HG03103 (cell line): ENCODE measurements around the gene KCNH2.

ENCODE experiments used
- ATAC-seq: cut with Tn5 transposase; IDR thresholded peaks from one replicate; pipeline ENCODE4 v1.9.1; 2021; ENCODE audit warnings: low read depth; ENCODE audit not compliant: unreplicated experiment

KCNH2 gene

GRCh38 chr7:150951181-150951520 lies 27.0 kb downstream of the KCNH2 start:
- ATAC-seq, result no peak

GRCh38 chr7:150950496-150951180 lies 27.5 kb downstream of the KCNH2 start:
- ATAC-seq, result no peak

- ATAC-seq, result no peak
Observed at GRCh38 chr7:150949971-150950491, 28.1 kb downstream of the KCNH2 start.

GRCh38 chr7:150949564-150949963 lies 28.6 kb downstream of the KCNH2 start:
- no peak for ATAC-seq

DNA sequence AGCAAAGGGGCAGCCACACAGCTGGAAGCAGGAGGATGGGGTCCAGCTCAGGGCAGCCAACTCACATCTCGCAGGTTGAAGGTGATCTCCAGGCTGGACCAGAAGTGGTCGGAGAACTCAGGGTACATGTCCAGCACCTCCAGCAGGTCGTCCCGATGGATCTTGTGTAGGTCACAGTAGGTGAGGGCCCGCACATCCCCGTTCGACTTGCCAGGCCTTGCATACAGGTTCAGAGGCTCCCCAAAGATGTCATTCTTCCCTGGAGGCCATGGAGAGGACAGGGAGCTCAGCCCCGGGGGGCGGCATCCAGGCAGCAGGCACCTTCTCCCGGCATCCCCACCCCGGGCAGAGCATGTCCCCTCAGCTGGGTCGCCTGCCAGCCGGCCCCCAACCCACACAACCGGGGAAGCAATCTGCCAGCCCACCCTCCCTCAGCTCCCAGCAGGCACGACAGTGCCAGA lies 29.3 kb downstream of the KCNH2 start:
- no peak for ATAC-seq

DNA sequence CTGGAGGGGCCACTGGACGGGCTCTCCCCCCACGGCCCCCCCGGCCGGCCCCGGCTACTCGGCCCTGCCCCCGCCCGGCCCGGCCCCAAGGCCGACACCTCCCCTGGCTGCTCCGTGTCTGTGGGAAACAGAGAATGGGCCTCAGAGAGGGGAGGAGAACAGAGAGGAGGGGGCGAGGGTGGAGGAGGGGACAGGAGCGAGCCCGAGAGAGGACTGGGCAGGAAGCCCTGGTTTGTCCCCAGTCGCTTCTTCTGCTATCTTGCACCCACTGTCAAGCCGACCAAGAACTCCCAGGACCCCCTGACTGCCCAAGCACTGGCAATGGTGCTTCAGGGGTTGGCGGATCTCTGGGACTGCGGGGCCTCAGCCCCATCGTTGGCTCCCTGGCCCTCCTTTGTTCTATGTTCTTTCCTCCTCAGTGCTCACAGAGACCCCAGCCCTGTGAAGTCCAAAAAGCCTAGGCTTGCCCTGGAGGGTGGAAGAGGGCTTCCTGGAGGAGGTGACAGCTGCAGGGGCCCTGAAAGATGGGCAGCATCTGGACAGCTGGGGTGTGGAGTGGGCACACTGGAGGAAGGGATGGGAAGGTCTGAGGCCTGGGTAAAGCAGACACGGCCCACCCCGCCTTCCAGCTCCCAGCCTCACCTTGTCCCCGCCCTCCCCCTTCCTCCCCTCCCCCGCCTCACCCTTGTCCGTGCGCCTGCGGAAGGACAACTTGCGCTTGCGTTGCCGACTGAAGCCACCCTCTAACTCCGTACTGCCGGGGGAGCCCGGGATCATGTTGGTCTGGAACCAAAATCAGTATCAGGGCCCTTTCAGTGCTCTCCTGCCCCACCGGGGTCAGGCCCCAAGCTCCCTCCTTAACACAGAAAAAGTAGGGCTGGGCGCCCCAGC lies 30.1 kb downstream of the KCNH2 start:
- ATAC-seq, result no peak

DNA sequence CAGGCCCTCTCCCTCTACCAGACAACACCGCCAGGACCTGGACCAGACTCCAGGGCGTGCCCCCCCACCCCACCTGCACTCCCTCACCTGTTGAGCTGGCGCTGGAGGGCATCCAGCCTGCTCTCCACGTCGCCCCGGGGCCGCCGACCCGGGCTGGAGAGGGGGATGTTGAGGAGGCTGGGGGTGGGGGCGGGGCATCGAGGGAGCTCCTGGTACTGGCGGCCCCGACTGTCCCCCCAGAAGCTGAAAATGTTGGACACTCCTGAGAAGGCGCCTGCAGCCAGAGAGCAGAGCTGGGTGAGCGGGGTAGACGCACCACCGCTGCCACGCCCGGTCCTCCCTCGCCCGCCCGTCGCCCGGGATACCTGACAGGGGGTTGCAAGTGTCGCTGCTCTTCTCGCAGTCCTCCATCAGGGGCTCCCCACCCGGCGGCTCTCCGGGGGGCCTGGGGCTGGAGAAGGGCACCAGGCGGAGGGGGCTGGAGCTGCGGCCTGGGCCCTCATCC lies 30.8 kb downstream of the KCNH2 start:
- no peak for ATAC-seq

DNA sequence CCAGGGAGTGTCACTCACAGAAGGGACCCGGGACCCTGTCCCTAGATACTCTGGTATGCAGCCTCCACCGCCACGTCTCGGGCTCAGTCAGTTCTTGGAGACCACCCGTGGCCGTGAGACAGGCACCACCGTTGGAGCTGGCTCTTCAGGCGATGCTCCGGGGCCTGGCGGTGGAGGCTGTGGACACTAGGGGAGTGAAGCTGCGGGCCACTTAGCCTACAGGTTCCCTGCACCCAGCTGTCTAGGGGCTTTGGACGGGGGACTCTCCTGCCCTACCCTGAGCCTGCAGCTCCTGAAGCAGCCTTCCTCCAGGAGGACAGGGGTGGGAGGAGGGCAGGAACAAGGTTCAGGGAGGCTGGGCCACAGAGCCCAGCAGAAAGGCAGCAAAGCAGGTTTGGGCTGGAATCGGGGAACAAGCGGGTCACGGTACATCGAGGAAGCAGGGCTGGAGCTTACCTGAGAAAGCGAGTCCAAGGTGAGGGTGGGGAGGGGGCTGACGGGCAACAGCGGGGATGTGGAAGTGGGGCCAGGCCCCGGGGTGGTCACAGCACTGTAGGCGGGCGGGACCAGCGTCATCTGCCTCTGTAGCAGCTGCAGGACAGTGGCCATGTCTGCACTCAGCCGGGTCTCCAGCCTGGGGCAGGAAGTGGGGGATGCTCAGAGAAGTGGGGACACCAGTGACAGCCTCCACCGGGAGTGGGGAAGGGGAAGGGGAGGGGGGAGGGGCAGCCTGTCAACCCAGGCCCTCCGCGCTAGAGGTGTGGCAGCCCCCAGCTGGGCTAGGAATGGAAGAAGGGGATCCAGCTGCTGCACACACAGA lies 31.5 kb downstream of the KCNH2 start:
- no peak for ATAC-seq

DNA sequence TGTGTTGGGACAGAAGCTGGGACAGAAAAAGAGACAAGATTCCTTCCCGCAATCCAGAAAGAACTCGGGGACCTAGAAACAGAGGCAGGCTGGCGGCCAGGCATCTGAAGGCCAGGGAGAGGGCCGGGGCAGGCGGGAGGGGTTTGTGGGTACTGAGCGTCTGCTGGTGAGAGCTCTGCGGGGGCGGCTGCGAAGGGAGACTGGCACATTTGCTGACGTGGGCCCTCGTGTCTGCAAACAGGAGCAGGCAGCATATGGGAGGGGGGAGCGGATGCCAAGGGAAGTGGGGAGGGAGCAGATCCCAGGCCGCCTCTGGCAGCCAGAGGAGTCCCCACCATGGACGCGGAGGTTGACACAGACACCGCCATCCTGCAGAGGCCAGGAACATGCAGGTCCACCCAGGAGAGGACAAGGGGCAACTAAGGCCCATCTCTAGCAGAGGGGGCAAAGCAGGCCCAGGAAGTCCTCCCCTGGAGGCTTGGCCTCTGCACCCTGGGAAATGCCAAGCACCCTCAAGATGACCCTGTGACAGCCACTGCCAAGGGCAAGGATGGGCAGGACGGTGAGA lies 32.2 kb downstream of the KCNH2 start:
- no peak for ATAC-seq

GRCh38 chr7:150945171-150945852 lies 32.8 kb downstream of the KCNH2 start:
- no peak for ATAC-seq

DNA sequence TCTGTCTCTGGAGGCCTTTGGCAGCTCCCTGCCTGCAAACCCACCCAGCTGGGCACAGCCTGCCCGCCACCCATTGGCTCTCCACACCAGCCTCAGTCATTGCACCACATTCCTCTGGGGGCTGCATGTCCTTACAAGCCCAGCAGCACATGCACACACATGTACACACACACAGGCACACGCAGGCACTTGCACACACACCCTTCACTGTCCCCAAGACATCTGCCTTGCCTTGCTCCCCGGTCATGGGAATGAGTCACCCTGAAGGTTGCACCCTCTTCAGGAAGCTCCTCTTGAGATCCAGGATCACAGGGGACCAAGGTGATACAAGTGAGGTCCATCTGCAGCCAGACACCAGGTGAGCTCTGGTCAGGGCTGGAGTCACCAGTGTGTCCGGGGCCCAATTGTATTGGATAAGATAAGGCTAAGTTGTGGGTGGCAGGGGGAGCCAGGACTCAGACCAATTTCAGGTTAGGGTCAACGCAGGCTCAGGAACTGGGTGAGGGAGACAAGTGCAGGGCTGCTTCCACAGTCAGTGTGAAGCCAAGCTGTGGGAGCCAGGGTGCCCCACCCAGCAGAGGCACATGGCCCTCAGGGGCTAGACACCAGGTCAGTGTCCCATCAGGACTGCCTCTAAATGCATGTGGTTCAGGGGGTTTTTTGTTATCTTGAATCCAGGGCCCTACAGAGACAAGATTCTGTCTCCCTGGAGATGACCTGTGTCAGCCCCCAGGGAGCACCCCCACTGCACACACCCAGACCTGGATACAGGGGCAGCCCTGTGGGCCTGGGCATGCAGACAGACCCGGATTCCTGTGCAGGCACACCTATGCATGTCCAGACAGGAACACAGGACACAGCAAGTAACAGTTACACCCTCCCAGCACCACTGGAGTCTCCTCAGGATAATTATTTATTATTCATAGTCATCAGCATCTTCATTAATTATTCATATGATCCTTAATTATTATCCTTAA lies 33.8 kb downstream of the KCNH2 start:
- ATAC-seq, result no peak

DNA sequence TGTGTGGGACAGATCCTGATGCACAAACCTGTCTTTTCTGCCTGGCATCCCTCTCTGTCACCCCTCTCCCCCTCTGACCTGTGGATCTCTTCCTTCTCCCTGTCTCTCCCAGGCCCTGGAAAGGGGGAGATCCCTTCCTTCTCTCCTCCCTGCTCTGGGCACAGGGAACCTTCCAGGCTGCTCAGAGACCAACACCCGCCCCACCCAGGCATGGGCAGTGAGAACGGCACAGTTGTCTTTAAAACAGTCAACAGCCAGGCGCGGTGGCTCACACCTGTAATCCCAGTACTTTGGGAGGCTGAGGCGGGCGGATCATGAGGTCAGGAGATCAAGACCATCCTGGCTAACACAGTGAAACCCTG lies 34.7 kb downstream of the KCNH2 start:
- ATAC-seq, result no peak

GRCh38 chr7:150942591-150943452 lies 35.3 kb downstream of the KCNH2 start:
- no peak for ATAC-seq

DNA sequence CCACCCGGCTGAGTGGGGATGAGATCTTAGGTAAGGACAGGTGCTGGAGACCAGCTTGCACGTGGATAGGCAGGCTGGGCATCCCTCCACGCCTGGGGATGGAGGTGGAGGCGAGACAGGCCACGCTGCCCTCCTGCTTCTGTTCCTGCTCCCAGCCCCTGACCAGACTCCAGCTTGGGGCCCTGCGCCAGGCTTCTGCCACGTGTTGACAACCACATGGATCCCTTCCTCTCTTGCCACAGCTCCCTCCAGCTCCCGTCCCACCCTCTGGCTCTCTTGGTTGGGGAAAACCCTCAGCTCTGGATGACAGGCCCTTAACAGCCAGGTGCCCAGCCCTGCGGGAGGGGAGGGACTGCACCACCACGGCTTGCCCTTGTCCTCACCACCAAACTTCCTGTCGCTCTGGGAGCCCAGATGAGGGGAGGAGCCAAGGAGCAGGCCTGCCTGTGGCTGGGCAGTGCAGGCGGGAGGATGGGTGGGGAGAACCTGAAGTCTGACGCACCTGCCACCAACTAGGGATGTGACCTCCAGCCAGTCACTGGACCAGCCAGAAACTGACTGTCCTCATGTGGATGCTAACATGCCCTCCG lies 36.0 kb downstream of the KCNH2 start:
- ATAC-seq, result no peak

DNA sequence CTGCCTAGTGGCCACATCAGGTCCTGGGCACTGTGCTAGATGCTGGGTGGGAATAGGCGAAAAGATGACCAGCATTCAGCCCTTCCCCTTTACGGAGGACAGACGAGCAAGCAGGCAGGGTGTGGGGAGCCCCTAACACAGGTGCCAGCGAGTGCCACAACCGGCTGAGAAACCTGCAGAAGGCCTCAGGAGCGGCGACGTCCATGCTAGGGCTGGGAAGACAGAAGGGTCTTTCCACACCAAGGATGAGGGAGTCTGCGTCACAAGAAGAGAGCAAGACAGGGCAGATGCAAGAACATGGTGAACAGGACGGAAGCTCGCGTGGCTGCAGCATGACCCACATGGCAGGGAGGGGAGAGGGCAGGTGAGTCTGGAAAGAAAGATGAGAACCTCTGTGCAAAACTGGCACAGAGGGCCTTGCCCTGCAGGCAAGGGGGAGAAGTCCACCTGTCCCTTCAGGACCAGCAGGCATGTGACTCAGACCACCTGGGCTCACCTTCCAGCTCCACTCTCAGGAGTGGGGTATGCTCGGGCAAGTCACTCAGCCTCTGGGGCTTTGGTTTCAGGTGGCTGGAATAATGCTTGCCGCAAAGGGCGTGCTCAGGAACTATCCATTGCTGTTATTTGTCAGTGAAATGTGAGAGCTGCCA lies 36.6 kb downstream of the KCNH2 start:
- no peak for ATAC-seq

- no peak for ATAC-seq
Observed at GRCh38 chr7:150940431-150941102, 37.6 kb downstream of the KCNH2 start.
